GM21447 (cell line): Measurements from ENCODE around the gene TGFBR2.

ENCODE experiments used
- ATAC-seq: cut with Tn5 transposase; IDR thresholded peaks from one replicate; pipeline ENCODE4 v1.9.1; 2021; ENCODE audit not compliant: unreplicated experiment

The TGFBR2 gene

DNA sequence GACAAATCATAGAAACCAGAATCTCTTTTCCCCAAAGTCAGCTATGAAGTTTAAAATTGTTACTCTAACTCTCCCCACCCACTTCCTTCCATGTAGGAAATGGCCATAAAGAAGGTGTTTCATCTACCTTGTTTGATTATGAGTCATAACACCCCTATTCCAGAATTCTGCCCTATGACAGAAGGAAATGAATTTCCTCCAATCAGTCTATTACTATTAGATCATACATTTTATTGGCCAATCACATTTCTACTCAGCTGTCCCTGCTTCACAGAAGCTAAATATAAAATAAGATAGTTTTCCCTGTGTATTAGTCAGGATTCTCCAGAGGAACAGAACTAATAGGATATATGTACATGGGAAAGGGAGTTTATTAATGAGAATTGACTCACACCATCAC is 102.1 kb downstream of the TGFBR2 start:
- ATAC-seq, result no peak

DNA sequence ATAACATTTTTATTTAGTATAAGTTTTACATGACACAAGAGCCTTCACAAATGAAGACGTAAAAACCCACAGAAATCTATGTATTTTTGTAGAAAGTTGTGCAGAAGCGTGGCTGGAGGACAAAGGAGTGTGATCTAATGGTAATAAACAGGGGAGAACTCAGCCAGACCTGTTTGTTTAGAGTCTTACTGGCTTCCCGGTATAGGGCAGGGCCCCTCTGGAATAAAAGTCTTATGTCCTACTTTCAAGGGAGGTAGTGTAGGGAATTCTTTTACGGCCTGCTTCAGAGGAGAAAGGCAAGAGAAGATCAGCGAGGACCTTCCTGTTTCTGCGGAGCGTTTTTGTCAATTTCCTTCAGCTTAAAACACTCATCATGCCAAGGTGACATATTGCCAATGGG is 103.6 kb downstream of the TGFBR2 start:
- no peak for ATAC-seq

DNA sequence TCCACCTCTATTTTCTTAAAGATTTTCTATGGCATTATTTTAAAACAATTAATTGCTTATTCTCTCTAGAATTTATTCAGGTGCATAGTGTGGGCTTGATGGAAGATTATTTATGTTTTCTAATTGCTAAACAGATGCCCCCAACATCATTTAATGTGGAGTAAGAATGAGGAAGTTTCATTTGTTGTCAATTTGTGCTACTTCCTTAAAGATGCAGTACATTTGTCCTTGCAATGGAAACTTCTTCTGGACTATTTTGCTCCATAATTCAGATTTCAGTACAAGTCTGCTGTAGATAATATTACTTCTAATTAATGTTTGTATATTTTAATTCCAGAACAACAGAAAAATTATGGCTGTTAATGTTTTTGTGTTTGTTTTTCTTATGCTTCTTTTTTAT is 104.8 kb downstream of the TGFBR2 start:
- no peak for ATAC-seq

DNA sequence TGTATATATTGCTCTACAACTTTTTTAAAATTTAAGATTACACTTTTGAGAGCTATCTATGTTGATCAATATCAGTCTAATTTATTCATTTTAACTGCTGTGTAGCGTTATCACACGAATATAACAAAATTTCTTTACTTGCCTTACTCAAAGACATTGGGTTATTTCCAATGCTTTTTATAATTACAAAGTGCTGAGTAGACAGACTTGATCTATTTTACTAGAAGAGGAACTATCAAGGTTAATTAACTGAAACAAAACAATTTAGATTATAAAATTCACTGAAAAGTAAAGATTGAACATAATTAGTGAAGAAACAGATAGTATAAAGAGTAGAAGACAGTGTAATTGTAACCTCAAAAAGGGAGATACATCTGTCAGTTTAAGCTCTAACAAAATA is 105.5 kb downstream of the TGFBR2 start:
- no peak for ATAC-seq

DNA sequence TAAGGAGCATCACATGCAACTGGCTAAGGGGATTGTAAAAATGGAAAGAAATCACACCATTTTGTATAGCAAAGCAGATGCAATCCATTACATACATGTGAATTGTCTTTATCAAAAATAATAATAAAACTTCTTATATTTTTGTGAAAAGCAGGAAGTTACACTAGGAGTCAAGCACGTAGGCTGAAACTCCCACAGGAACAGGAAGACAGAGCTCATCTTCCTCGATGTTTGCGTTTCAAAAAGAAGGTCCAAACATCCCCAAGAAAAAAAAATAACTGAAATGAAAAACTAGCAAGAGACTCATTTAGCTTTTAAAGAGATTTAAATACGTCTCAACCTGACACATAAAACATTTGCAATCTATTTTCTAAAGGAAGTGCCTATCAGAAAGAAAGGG is 106.6 kb downstream of the TGFBR2 start:
- ATAC-seq, result no peak

GRCh38 chr3:30713885-30714503 is 107.6 kb downstream of the TGFBR2 start:
- ATAC-seq, result no peak

DNA sequence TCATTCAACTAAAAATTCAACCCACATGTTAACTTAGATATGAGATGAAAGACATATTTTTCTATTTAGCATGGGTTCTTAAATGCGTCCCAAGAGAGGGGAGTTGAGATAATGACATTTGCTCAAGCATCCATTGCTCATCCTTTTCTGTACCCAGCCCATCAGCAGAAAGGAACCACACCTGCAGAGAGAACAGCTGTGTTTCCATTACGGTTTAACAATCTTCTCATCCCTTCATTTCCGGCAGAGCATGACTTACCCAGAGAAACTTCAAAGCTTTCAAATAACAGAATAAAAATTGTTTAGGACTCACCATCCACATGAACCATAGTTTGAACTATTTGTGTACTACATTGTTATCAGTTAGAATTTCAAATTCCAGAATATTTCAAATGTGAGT is 113.1 kb downstream of the TGFBR2 start:
- ATAC-seq, result no peak

GRCh38 chr3:30720586-30721313 is 114.3 kb downstream of the TGFBR2 start:
- no peak for ATAC-seq

DNA sequence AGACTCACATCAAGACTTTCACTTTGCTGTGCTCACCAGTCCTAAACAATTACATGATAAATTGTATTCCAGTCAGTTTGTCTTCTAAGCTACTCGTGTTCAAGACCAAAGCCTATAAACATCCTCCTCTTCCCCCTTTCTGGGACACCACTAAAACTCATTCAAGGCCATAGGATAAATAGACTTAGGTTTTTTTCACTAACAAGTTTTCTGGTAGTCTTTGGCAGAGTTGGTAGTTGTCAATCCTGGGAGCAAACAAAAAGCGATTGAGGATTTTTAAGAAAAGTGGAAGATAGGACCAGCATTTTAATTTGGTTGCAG is 114.9 kb downstream of the TGFBR2 start:
- ATAC-seq, result no peak

- ATAC-seq, result no peak
Observed at GRCh38 chr3:30723211-30723610, 116.8 kb downstream of the TGFBR2 start.

GRCh38 chr3:30724863-30725262 is 118.5 kb downstream of the TGFBR2 start:
- ATAC-seq, result no peak

- no peak for ATAC-seq
Observed at GRCh38 chr3:30728143-30728542, 121.7 kb downstream of the TGFBR2 start.

- no peak for ATAC-seq
Observed at GRCh38 chr3:30729512-30729911, 123.1 kb downstream of the TGFBR2 start.

DNA sequence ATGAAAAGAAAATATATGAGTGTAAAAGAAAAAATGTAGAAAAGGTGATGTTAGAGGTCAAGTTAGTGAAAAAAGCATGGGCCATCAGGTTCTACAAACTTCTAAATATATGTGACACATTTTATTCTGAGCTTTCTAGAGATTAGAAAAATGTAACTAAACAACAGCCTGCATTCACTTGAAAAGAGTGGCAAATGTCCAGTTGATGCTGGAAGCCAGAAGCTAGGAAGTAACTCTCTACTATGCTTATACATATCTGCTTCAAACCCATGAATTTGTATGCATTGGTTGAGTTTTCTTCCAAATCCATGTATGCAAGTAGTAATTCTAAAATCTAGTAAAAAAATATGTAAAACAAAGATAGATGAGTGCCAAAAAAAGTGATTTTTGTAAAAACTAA is 123.5 kb downstream of the TGFBR2 start:
- no peak for ATAC-seq

GRCh38 chr3:30730967-30731366 is 124.6 kb downstream of the TGFBR2 start:
- no peak for ATAC-seq

GRCh38 chr3:30733209-30733608 is 126.8 kb downstream of the TGFBR2 start:
- no peak for ATAC-seq

DNA sequence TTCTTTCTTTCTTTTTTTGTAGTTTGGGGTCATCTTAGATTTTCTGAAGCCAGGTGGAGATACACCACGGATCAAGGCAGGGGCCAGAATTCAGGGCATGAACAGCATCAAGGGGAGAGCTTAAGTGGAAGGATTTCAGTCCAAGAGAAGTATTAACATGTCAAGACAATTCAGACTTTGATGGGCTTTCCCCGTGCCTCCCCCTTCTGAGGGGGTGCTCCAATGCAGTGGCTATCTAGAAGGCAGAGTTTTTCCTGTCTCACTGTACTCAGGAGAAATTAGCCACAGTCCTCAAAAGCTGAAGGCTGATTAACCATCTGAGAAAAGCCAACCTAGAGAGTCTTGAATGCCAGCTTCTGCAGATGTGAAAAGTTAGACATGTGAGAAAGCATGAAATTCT is 127.3 kb downstream of the TGFBR2 start:
- no peak for ATAC-seq

- ATAC-seq, result no peak
Observed at GRCh38 chr3:30737743-30738499, 131.5 kb downstream of the TGFBR2 start.

DNA sequence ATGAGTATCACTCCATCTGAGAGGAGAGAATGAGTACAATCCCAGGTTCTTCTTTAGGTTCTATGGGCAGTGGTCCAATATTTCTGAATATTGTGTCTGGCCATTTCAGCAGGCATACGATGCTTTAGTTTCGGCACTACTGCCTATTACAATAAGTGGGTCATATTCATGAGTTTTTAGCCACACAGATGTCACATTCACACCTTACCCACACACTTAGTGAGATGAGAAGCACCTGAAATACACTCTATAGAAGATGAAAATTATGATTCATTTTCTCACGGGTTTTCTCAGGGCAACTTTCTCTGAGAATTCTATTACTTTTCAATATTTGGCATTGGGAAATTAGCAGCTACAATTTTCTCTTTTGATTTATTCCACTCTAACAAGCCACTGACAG is 132.2 kb downstream of the TGFBR2 start:
- ATAC-seq, result no peak

DNA sequence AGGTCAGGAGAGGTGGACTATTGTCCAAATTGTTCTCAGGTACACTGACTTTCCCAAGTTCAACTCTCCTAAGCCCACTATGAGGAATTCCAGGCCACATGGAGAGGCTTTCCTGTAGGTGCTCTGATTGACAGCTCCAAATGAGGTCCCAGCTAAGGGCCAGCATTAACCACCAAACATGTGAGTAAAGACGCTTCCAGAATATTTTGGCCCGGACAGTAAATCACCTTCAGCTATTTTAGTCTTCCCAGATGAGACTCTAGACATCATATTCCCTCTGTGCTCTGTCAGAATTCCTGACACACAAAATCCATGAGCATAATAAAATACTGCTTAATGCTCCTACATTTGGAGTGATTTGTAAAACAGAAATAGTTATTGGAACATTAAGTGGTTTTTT is 135.5 kb downstream of the TGFBR2 start:
- ATAC-seq, result no peak

DNA sequence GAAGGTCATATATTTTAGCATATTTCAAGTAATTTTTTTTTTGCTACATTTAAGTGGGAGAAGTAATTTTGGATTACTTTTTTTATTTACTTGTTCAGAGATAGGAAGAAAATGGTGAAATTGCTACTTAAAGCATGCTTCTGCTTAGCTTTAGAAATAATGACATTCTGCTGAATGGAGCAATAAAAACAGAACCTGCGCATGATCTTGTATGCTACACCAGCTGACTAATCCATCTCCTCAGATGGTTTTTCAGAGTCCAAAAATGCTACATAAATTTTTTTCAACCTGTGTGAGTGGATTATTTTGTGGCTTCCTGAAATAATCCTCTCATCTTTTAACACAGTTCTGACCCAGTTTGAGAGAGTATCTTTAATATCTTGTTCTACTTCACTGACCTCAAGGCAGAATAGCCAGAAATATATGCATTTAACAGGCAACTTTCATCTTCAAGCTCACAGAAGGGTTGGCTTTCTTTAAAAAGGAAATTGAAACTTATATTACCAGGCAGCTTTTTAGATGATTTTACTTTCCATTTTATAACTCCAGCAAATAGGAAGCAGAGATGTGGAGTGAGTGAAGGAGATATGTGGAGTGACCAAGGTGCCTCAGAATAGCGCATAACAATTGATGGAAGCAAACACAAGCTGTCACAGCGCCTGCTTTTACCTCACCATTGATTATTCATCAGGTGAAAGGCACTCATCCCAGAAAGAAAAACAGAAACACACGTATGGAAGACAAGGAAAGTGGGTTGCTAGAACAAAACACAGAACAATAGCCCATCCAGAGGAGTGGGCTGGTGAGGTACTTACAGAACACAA is 136.6 kb downstream of the TGFBR2 start:
- no peak for ATAC-seq
